ENCODE results near the gene IDH3A. TPM values are rescaled to one million over a fixed set of nuclear protein-coding genes. Genes with fewer than 3 reads are reported as not detected.
A peak's percentile ranks its signal among the peaks of the same experiment; 100 is the strongest.

The IDH3A gene
- total and polyA plus RNA-seq, 4 experiments from 2014 or later: 39.7 to 69.1 (median 45.9) TPM

GRCh38 chr15:78104119-78104479 is 45.1 kb upstream of the IDH3A start:
- no peaks in the 10 kb centered on the region for H3K36me3 ChIP-seq (ENCODE audit: insufficient read depth, low read length)
- no peaks in the 10 kb centered on the region for H3K9me3 ChIP-seq (ENCODE audit: control insufficient read depth in 1 of 2, low read length in 2 of 2)
- Mint-ChIP-seq H3K4me1 (peaks cover 31 to 55% (median 45%) of the 10 kb centered on the region in 4 donors), H3K9me3 (no peaks in the 10 kb centered on the region), H3K36me3 (no peaks in the 10 kb centered on the region), H3K4me3 (peak overlapping the region in 6 of 8 donors; percentile 40 to 73 (median 49)), H3K27ac (peak overlapping the region; percentile 76 to 94 (median 91)), H3K27me3 (no peaks in the 10 kb centered on the region)
- DNase-seq: no peak
- intact Hi-C loops (cut with micrococcal nuclease): no loop called here
- no peak overlapping the region for H3K4me3 ChIP-seq (ENCODE audit: low read length in 2 of 2)
- peak overlapping the region; percentile 50 for H3K27ac ChIP-seq (ENCODE audit: low read depth, low read length)
- peaks cover 49% of the 10 kb centered on the region for H3K4me1 ChIP-seq (ENCODE audit: insufficient read depth, low read length)
- no peaks in the 10 kb centered on the region for H3K27me3 ChIP-seq (ENCODE audit: insufficient read depth, low read length)
- ChIA-PET POLR2A (ENCODE audit: partially characterized antibody) (interaction anchor here (0.7 to 4.1 kb wide), 7 partner anchors 27 to 104 kb away, joined by 3 to 22 read pairs (median 5); partner anchors contain the start of gene TBC1D2B), CTCF (ENCODE audit: partially characterized antibody) (interaction anchor here (0.8 to 11.4 kb wide), 8 partner anchors 9 to 145 kb away, joined by 3 to 236 read pairs (median 4); no protein-coding TSS in a partner anchor)

GRCh38 chr15:78104566-78105475 is 44.3 kb upstream of the IDH3A start:
- H3K9me3 Mint-ChIP-seq: no peaks in the 10 kb centered on the region
- ChIA-PET CTCF (ENCODE audit: partially characterized antibody) (interaction anchor here (0.8 to 11.4 kb wide), 7 partner anchors 8 to 146 kb away, joined by 3 to 236 read pairs (median 5); no protein-coding TSS in a partner anchor), POLR2A (ENCODE audit: partially characterized antibody) (interaction anchor here (0.7 to 4.1 kb wide), 5 partner anchors 36 to 70 kb away, joined by 3 to 22 read pairs (median 7); partner anchors contain the start of gene IDH3A)
- no peak overlapping the region for H3K27ac ChIP-seq (ENCODE audit: low read depth, low read length)
- H3K4me3 Mint-ChIP-seq: peak overlapping the region in 7 of 8 donors; percentile 7 to 73 (median 51)
- no peaks in the 10 kb centered on the region for H3K36me3 ChIP-seq (ENCODE audit: insufficient read depth, low read length)
- no peaks in the 10 kb centered on the region for H3K27me3 ChIP-seq (ENCODE audit: insufficient read depth, low read length)
- no peaks in the 10 kb centered on the region for H3K36me3 Mint-ChIP-seq
- no peak for DNase-seq
- no peaks in the 10 kb centered on the region for H3K9me3 ChIP-seq (ENCODE audit: control insufficient read depth in 1 of 2, low read length in 2 of 2)
- H3K27ac Mint-ChIP-seq: peak overlapping the region; percentile 86 to 94 (median 90)
- intact Hi-C loops (cut with micrococcal nuclease): loop anchor here (5.0 kb wide), 1 partner anchor 193 kb away; no protein-coding TSS in a partner anchor
- no peaks in the 10 kb centered on the region for H3K27me3 Mint-ChIP-seq
- peaks cover 49% of the 10 kb centered on the region for H3K4me1 ChIP-seq (ENCODE audit: insufficient read depth, low read length)
- peaks cover 29 to 54% (median 43%) of the 10 kb centered on the region in 4 donors for H3K4me1 Mint-ChIP-seq
- H3K4me3 ChIP-seq (ENCODE audit: low read length in 2 of 2): no peak overlapping the region

- Mint-ChIP-seq H3K9me3 (no peaks in the 10 kb centered on the region), H3K4me3 (peak overlapping the region in 6 of 8 donors; percentile 10 to 70 (median 51)), H3K4me1 (peaks cover 28 to 54% (median 42%) of the 10 kb centered on the region in 4 donors), H3K27ac (peak overlapping the region; percentile 6 to 94 (median 89)), H3K27me3 (no peaks in the 10 kb centered on the region), H3K36me3 (no peaks in the 10 kb centered on the region)
- H3K36me3 ChIP-seq (ENCODE audit: insufficient read depth, low read length): no peaks in the 10 kb centered on the region
- H3K4me1 ChIP-seq (ENCODE audit: insufficient read depth, low read length): peaks cover 49% of the 10 kb centered on the region
- H3K9me3 ChIP-seq (ENCODE audit: control insufficient read depth in 1 of 2, low read length in 2 of 2): no peaks in the 10 kb centered on the region
- DNase-seq: no peak
- no peaks in the 10 kb centered on the region for H3K27me3 ChIP-seq (ENCODE audit: insufficient read depth, low read length)
- no peak overlapping the region for H3K27ac ChIP-seq (ENCODE audit: low read depth, low read length)
- ChIA-PET CTCF (ENCODE audit: partially characterized antibody) (interaction anchor here (1.6 to 12.8 kb wide), 5 partner anchors 90 to 146 kb away, joined by 5 to 236 read pairs (median 13); no protein-coding TSS in a partner anchor), POLR2A (ENCODE audit: partially characterized antibody) (interaction anchor here (0.8 to 4.1 kb wide), 5 partner anchors 37 to 71 kb away, joined by 3 to 22 read pairs (median 7); partner anchors contain the start of gene IDH3A)
- H3K4me3 ChIP-seq (ENCODE audit: low read length in 2 of 2): no peak overlapping the region
- intact Hi-C loops (cut with micrococcal nuclease): loop anchor here (5.0 kb wide), 1 partner anchor 193 kb away; no protein-coding TSS in a partner anchor
These were observed 43.5 kb upstream of the IDH3A start for GRCh38 chr15:78105476-78106241.

- Mint-ChIP-seq H3K36me3 (no peaks in the 10 kb centered on the region), H3K9me3 (no peaks in the 10 kb centered on the region), H3K4me1 (peaks cover 28 to 51% (median 37%) of the 10 kb centered on the region in 4 donors), H3K27ac (peak overlapping the region in 4 of 7 donors; percentile 24 to 63 (median 46)), H3K27me3 (no peaks in the 10 kb centered on the region), H3K4me3 (no peak overlapping the region)
- Histone ChIP-seq H3K9me3 (ENCODE audit: control insufficient read depth in 1 of 2, low read length in 2 of 2) (no peaks in the 10 kb centered on the region), H3K27me3 (ENCODE audit: insufficient read depth, low read length) (no peaks in the 10 kb centered on the region), H3K4me1 (ENCODE audit: insufficient read depth, low read length) (peaks cover 44% of the 10 kb centered on the region), H3K4me3 (ENCODE audit: low read length in 2 of 2) (no peak overlapping the region), H3K27ac (ENCODE audit: low read depth, low read length) (no peak overlapping the region), H3K36me3 (ENCODE audit: insufficient read depth, low read length) (no peaks in the 10 kb centered on the region)
- intact Hi-C loops (cut with micrococcal nuclease): loop anchor here (5.0 kb wide), 1 partner anchor 195 kb away; no protein-coding TSS in a partner anchor
- POLR2A ChIA-PET (ENCODE audit: partially characterized antibody): interaction anchor here (0.8 to 2.1 kb wide), 6 partner anchors 39 to 141 kb away, joined by 3 to 21 read pairs (median 8); no protein-coding TSS in a partner anchor
- CTCF ChIA-PET (ENCODE audit: partially characterized antibody): interaction anchor here (0.8 to 12.8 kb wide), 35 partner anchors 10 to 160 kb away, joined by 3 to 236 read pairs (median 7); partner anchors contain the start of genes CIB2 and TBC1D2B
- DNase-seq: no peak
These were observed 41.7 kb upstream of the IDH3A start for GRCh38 chr15:78107471-78107870.

- CTCF ChIA-PET (ENCODE audit: partially characterized antibody): interaction anchor here (0.8 to 12.8 kb wide), 57 partner anchors 9 to 200 kb away, joined by 3 to 236 read pairs (median 5); partner anchors contain the start of genes CIB2 and TBC1D2B
- Histone ChIP-seq H3K27ac (ENCODE audit: low read depth, low read length) (no peak overlapping the region), H3K9me3 (ENCODE audit: control insufficient read depth in 1 of 2, low read length in 2 of 2) (no peaks in the 10 kb centered on the region), H3K4me1 (ENCODE audit: insufficient read depth, low read length) (peaks cover 34% of the 10 kb centered on the region), H3K27me3 (ENCODE audit: insufficient read depth, low read length) (no peaks in the 10 kb centered on the region), H3K36me3 (ENCODE audit: insufficient read depth, low read length) (no peaks in the 10 kb centered on the region), H3K4me3 (ENCODE audit: low read length in 2 of 2) (no peak overlapping the region)
- DNase-seq: peak; percentile 82 to 85 (median 82)
- H3K36me3 Mint-ChIP-seq: no peaks in the 10 kb centered on the region
- POLR2A ChIA-PET (ENCODE audit: partially characterized antibody): interaction anchor here (0.6 to 2.1 kb wide), 12 partner anchors 23 to 431 kb away, joined by 3 to 21 read pairs (median 5); partner anchors contain the start of gene PSMA4
- H3K9me3 Mint-ChIP-seq: no peaks in the 10 kb centered on the region
- H3K4me1 Mint-ChIP-seq: peaks cover 27 to 41% (median 31%) of the 10 kb centered on the region in 4 donors
- intact Hi-C loops (cut with micrococcal nuclease): loop anchor here (1.0 to 5.0 kb wide), 5 partner anchors 31 to 196 kb away; partner anchors contain the start of gene TBC1D2B
- H3K27ac Mint-ChIP-seq: peak overlapping the region in 3 of 7 donors; percentile 24 to 62 (median 46)
- no peaks in the 10 kb centered on the region for H3K27me3 Mint-ChIP-seq
- no peak overlapping the region for H3K4me3 Mint-ChIP-seq
These were observed 40.7 kb upstream of the IDH3A start for GRCh38 chr15:78108300-78109084.

- no peaks in the 10 kb centered on the region for H3K36me3 Mint-ChIP-seq
- no peak overlapping the region for H3K4me3 Mint-ChIP-seq
- Histone ChIP-seq H3K4me3 (ENCODE audit: low read length in 2 of 2) (no peak overlapping the region), H3K9me3 (ENCODE audit: control insufficient read depth in 1 of 2, low read length in 2 of 2) (no peaks in the 10 kb centered on the region), H3K4me1 (ENCODE audit: insufficient read depth, low read length) (peaks cover 27% of the 10 kb centered on the region), H3K27ac (ENCODE audit: low read depth, low read length) (no peak overlapping the region), H3K27me3 (ENCODE audit: insufficient read depth, low read length) (no peaks in the 10 kb centered on the region), H3K36me3 (ENCODE audit: insufficient read depth, low read length) (no peaks in the 10 kb centered on the region)
- H3K9me3 Mint-ChIP-seq: no peaks in the 10 kb centered on the region
- H3K27ac Mint-ChIP-seq: no peak overlapping the region
- intact Hi-C loops (cut with micrococcal nuclease): loop anchor here (2.0 to 5.0 kb wide), 2 partner anchors 74 to 197 kb away; no protein-coding TSS in a partner anchor
- DNase-seq: no peak
- POLR2A ChIA-PET (ENCODE audit: partially characterized antibody): interaction anchor here (0.7 to 2.1 kb wide), 6 partner anchors 40 to 150 kb away, joined by 3 to 21 read pairs (median 8); no protein-coding TSS in a partner anchor
- CTCF ChIA-PET (ENCODE audit: partially characterized antibody): interaction anchor here (0.9 to 12.8 kb wide), 41 partner anchors 8 to 201 kb away, joined by 3 to 236 read pairs (median 8); partner anchors contain the start of gene TBC1D2B
- H3K27me3 Mint-ChIP-seq: no peaks in the 10 kb centered on the region
- peaks cover 21 to 34% (median 24%) of the 10 kb centered on the region in 4 donors for H3K4me1 Mint-ChIP-seq
These were observed 40.0 kb upstream of the IDH3A start for GRCh38 chr15:78109156-78109555.
